HG03045 (cell line): Measurements from ENCODE around the gene SYDE1.
"Not testable (repeated sequence)": the region's sequence is repeated elsewhere in the genome, so short reads cannot be mapped to it uniquely, and the experiment has no call there.

Source experiments
- ATAC-seq: cut with Tn5 transposase; IDR thresholded peaks from one replicate; pipeline ENCODE4 v1.9.1; 2021; ENCODE audit warnings: mild to moderate bottlenecking, moderate library complexity; ENCODE audit not compliant: unreplicated experiment

Gene SYDE1

GRCh38 chr19:15107061-15108010 is at the start of gene SYDE1:
Gene SYDE1, plus strand, starts transcription at chr19:15107401. Its CDS starts 33 bp downstream, at chr19:15107434.
- ATAC-seq, result no peak

GRCh38 chr19:15062036-15062435 is 45.2 kb upstream of the SYDE1 start:
- ATAC-seq, result no peak

- ATAC-seq, result not testable (repeated sequence)
These were observed 36.8 kb upstream of the SYDE1 start for GRCh38 chr19:15070386-15070785.

- ATAC-seq, result no peak
These were observed 34.1 kb upstream of the SYDE1 start for GRCh38 chr19:15072930-15073647.

- ATAC-seq, result no peak
These were observed 32.8 kb upstream of the SYDE1 start for GRCh38 chr19:15074371-15074770.

- no peak for ATAC-seq
These were observed 31.4 kb upstream of the SYDE1 start for GRCh38 chr19:15075806-15076205.

- not testable (repeated sequence) for ATAC-seq
These were observed 27.2 kb upstream of the SYDE1 start for GRCh38 chr19:15080002-15080401.

- no peak for ATAC-seq
These were observed 25.3 kb upstream of the SYDE1 start, which contains the start of gene OR1I1 for GRCh38 chr19:15081911-15082310. Gene OR1I1, plus strand, starts transcription at chr19:15082211. Its CDS starts 4,855 bp downstream, at chr19:15087066.

- no peak for ATAC-seq
These were observed 20.0 kb upstream of the SYDE1 start for GRCh38 chr19:15087182-15087581.

GRCh38 chr19:15091918-15092753 is 15.1 kb upstream of the SYDE1 start:
- no peak for ATAC-seq

- ATAC-seq, result no peak
These were observed 14.2 kb upstream of the SYDE1 start for GRCh38 chr19:15093001-15093400.

GRCh38 chr19:15096223-15096622 is 11.0 kb upstream of the SYDE1 start:
- no peak for ATAC-seq

GRCh38 chr19:15097980-15098379 is 9.2 kb upstream of the SYDE1 start:
- ATAC-seq, result not testable (repeated sequence)

- ATAC-seq, result no peak
These were observed 8.7 kb upstream of the SYDE1 start for GRCh38 chr19:15098460-15098859.

GRCh38 chr19:15099017-15099582 is 8.1 kb upstream of the SYDE1 start:
- no peak for ATAC-seq

GRCh38 chr19:15101479-15102082 is 5.6 kb upstream of the SYDE1 start:
- no peak for ATAC-seq

GRCh38 chr19:15104003-15104402 is 3.2 kb upstream of the SYDE1 start:
- no peak for ATAC-seq

GRCh38 chr19:15104411-15104810 is 2.8 kb upstream of the SYDE1 start:
- no peak for ATAC-seq

- ATAC-seq, result no peak
These were observed 2.2 kb upstream of the SYDE1 start for GRCh38 chr19:15105044-15105443.
